Stimulated activated CD8-positive, alpha-beta memory T cell treated with anti-CD3 and anti-CD28 coated beads, Interleukin-12 subunit alpha, Interleukin-12 subunit beta, amount 100 ng/mL, for 24 hours (primary cell): ENCODE measurements around the gene ACACA.
A peak's percentile ranks its signal among the peaks of the same experiment; 100 is the strongest.
"Not testable (repeated sequence)": the region's sequence is repeated elsewhere in the genome, so short reads cannot be mapped to it uniquely, and the experiment has no call there.

Experiments
- DNase-seq: peaks from one replicate; pipeline ENCODE4 v3.0.0-alpha.2; 2020; ENCODE audit errors: extremely low read depth

Gene ACACA

GRCh38 chr17:37406635-37407461 is at the start of gene ACACA, which contains the start of gene TADA2A:
Gene ACACA, minus strand, starts transcription at chr17:37406836. Its CDS starts 537 bp downstream, at chr17:37406299.
Gene TADA2A, plus strand, starts transcription at chr17:37406886. Its CDS starts 4,480 bp downstream, at chr17:37411366.
- DNase-seq, result peak; percentile 57

DNA sequence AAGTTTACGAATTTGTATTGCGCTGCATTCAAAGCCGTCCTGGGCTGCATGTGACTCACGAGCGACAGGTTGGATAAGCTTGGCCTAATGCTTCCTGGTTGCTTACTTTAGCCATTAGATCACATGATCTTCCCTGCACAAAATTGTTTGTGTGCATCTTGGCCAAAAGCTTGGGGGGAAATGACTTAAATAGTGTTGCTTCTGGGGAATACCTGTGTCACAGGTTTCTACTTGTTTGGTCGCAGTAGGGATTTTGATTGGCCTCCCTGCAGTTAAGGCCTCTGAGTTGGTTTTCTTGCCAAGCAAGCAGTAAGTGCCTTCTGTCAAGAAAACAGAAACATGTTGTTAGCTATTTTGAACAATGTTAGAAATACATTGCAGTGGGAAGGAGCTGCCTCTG is 43.5 kb upstream of the ACACA start:
- no peak for DNase-seq

DNA sequence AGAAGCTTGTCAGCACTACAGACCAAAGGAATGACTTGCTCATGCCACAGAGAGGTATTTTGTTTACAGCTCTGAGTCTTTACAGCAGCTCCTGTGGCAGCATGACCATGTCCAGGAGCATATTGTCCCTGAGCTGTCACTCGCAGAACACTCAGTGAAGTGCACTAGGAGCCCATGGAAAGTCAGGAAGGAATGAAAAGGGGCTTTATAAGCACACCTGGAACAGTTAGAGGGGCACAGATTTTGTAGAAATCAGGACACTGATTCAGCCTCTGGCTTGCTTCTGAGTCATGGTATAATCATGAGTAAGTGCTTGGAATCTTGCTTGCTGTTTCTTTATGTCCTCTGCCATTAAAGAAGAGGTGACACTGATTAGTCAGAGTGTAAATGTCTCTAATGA is 41.0 kb upstream of the ACACA start:
- no peak for DNase-seq

- DNase-seq, result no peak
Observed at GRCh38 chr17:37446027-37446426, 39.4 kb upstream of the ACACA start.

DNA sequence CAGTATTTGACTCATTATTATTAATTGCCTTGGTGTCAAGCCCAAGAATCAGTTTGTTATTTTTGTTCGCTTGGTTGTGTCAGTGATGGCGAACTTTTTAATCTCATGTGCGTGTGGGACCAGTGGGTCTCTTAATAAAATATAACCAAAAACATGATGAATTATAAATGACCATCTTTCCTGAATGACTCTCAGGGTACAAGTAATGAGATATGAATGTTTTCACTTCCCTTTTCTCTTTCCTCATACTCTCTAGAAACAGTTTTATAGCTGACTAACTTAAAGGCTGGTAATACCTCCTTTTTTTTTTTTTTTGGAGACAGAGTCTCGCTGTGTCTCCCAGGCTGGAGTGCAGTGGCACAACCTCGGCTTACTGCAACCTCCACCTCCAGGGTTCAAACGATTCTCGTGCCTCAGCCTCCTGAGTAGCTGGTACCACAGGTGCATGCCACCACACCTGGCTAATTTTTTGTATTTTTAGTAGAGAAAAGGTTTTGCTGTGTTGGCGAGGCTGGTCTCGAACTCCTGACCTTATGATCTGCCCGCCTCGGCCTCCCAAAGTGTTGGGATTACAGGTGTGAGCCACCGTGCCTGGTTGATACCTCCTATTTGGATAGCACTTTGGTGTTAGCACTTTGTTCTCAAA is 34.9 kb upstream of the ACACA start:
- not testable (repeated sequence) for DNase-seq

GRCh38 chr17:37440424-37440823 is 33.8 kb upstream of the ACACA start:
- DNase-seq, result no peak

DNA sequence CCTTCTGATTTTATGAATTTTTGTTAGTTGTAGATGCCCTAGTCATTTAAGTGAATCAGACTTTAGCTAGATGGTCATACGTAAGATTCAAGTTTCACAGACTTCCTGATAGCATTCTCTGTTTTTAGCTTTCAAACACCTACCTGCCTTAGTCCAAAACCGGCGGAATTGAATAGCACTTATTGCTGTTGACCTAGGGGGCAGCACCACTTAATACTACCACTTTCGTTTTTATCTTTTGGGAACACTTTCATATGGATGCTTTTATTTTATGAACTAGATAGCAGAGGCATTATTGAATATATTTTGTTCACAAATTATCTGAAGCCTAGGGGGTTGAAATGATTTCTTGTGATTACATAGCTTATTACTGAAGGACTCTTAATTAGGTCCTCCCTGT is 31.5 kb upstream of the ACACA start:
- DNase-seq, result no peak

GRCh38 chr17:37432671-37433070 is 26.0 kb upstream of the ACACA start:
- DNase-seq, result no peak

- no peak for DNase-seq
Observed at GRCh38 chr17:37430051-37430627, 23.5 kb upstream of the ACACA start.

DNA sequence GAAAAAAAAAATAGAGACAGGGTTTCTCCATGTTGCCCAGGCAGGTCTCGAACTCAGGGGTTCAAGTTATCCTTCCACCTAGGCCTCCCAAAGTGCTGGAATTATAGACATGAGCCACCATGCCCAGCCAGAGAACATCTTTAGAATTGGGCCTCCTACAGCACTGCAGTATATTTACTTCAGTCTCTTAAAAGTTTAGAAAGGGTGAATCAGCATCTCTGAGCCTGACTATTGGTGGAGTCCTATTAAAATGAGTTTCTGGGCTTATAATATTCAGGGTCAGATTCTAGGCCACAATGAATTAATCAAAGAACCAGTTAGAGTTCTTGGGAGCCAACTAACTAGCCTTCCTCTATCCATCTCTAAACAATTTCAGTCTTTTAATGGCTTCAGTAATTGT is 22.8 kb upstream of the ACACA start:
- DNase-seq, result no peak

DNA sequence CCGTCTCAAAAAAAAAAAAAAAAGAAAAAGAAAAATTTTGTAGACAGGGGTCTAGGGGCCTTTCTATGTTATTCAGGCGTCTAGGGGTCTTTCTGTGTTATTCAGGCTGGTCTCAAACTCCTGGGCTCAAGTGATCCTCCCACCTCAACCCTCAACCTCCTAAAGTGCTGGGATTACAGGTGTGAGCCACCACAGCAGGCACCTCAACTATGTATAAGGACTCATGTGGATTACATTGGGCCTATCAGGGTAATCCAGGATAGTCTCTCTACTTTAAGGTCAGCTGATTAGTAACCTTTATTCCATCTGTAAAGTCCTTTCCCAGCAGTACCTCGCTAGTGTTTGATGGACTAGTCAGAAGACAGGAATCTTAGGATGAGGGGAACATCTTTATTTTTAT is 22.4 kb upstream of the ACACA start:
- no peak for DNase-seq

GRCh38 chr17:37425268-37425667 is 18.6 kb upstream of the ACACA start:
- DNase-seq, result no peak

DNA sequence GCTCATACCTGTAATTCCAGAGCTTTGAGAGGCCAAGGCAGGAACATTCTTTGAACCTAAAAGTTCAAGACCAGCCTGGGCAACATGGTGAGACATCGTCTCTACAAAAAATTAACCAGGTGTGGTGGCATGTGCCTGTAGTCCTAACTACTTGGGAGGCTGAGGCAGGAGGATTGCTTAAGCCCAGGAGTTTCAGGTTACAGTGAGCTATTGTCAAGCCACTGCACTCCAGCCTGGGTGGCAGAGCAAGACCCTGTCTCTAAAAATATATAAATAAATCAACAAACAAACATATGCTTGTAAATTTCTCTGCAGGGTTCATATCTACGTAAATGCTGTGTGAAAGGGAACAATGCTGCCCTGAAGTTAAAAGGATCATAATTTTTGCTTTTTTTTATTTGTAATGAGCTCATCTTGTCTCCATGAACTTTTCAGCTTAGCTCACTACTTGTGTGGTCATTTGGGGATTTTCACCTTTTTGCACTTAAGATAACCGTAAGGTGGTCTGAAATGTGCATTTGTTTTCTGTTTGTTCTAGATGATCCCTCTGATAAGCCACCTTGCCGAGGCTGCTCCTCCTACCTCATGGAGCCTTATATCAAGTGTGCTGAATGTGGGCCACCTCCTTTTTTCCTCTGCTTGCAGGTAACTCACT is 16.5 kb upstream of the ACACA start:
- DNase-seq, result no peak

GRCh38 chr17:37417852-37418251 is 11.2 kb upstream of the ACACA start:
- no peak for DNase-seq

- no peak for DNase-seq
Observed at GRCh38 chr17:37413875-37414519, 7.4 kb upstream of the ACACA start.

GRCh38 chr17:37410357-37410756 is 3.7 kb upstream of the ACACA start:
- DNase-seq, result no peak

GRCh38 chr17:37408145-37408479 is 1.5 kb upstream of the ACACA start:
- not testable (repeated sequence) for DNase-seq

DNA sequence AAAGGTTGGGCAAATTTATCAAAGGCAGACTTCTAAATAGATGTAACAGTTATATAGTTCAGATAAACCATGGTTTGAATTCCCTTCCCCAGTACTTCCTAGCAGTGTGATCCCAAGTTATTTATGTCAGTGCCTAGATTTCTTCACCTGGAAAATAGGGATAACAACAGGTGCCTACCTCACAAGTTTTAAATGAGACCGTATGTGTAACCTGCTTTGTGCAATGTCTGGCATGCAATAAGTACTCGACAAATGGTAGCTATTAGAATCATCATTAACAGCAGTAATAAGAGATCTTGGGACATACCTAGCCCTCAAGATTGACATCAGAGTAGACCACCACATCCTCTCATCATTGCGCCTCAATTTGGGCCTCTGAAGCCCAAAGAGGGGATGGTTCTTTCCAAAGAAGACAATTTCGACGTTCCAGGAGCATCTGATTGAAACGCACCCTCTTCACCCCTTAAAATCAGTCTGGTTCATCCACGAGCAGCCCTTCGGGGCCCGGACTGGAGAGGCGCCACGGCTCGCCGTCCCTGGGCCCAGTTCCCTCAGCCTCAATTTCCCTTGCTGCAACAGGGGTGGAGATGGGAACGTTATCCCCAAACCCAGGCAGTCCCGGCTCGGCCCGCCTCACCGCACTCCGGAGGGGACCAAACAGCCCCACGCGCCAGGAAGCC is 541 bp downstream of the ACACA start:
- DNase-seq, result no peak

DNA sequence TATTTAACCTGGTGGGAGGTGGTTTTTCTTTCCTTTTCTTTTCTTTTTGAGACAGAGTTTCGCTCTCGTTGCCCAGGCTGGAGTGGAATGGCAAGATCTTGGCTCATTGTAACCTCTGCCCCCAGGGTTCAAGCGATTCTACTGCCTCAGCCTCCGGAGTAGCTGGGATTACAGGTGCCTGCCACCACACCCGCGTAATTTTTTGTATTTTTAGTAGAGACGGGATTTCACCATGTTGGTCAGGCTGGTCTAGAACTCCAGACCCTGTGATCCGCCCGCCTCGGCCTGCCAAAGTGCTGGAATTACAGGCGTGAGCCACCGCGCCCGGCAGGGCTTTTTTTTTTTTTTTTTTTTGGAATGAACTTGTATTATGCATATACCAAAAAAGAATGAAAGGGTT is 1.1 kb downstream of the ACACA start:
- not testable (repeated sequence) for DNase-seq

DNA sequence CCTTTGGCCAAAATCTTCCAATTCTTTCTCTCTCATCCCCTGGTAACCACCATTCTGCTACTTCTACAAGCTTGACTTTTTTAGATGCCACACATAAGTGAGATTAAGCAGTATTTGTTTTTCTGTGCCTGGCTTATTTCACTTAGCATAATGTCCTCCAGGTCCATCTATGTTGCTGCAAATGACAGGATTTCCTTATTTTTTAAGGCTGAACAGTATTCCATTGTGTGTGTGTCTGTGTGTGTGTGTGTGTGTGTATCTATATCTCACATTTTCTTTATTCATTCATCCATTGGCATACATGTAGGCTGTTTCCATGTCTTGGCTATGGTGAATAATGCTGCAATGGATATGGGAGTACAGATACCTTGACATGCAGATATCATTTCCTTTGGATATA is 6.1 kb downstream of the ACACA start:
- DNase-seq, result no peak

DNA sequence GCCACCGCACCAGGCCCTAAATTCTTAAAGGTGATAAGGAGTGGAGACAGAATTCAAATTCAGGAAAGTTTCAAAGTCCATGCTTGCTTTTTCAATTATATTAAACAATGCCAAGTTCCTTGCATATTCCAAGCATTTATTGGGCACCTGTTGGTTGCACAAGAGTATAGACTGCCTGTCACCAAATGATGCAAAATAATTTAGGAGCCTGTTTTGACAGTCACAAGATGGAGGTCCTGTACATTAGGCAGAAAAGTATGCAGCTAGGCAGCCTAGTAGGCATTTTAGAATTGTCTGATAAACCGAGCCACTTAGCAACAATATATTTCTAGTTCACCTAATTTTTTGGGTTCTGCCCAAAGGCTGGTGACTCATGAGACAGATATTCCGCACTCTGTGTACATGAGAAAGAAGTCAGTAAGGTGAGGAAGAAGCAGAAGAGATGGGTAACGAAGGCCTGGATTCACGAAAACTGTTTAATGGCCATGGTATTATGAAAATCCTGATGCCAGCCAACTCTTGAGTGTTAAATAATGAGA is 7.3 kb downstream of the ACACA start:
- no peak for DNase-seq
